Measurements from ENCODE around the gene DMKN.

DNA sequence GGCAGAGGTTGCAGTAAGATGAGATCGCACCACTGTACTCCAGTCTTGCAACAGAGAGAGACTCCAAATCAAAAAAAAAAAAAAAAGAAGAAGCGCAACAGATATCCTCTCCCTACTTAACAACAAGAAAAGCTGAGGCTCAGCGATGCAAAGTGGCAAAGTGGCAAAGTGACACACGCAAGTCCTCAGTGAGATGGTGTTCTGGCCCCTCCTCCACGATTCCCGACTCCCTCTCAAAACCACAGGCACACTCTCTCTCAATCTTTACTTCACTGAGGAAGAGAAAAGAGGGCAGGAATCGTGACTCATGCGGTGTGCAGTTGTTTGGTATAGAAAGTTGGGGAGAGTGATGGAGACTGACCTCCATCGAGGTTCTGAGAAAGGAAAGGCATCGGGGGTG lies 52.8 kb downstream of the DMKN start:
- TF ChIP-seq, protein P1, sequence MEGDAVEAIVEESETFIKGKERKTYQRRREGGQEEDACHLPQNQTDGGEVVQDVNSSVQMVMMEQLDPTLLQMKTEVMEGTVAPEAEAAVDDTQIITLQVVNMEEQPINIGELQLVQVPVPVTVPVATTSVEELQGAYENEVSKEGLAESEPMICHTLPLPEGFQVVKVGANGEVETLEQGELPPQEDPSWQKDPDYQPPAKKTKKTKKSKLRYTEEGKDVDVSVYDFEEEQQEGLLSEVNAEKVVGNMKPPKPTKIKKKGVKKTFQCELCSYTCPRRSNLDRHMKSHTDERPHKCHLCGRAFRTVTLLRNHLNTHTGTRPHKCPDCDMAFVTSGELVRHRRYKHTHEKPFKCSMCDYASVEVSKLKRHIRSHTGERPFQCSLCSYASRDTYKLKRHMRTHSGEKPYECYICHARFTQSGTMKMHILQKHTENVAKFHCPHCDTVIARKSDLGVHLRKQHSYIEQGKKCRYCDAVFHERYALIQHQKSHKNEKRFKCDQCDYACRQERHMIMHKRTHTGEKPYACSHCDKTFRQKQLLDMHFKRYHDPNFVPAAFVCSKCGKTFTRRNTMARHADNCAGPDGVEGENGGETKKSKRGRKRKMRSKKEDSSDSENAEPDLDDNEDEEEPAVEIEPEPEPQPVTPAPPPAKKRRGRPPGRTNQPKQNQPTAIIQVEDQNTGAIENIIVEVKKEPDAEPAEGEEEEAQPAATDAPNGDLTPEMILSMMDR (conservative IDR thresholded peaks at IDR 0.05): no peak
- TF ChIP-seq ZFX (IDR thresholded peaks at IDR 0.05): no peak
